Suprapubic skin (tissue), 4 donors: ENCODE measurements around the gene SPDYE6. TPM values are rescaled to one million over a fixed set of nuclear protein-coding genes. Genes with fewer than 3 reads are reported as not detected.

ENCODE experiments used
- DNase-seq, 2 donors: peaks; one replicate each; pipeline ENCODE4 v3.0.0-alpha.2; 2019; ENCODE audit warnings: low spot score in 2 of 2
- H3K27ac ChIP-seq: fragments of 200-600 bp; sonication (generic); one replicate; pipeline ENCODE4 v1.5.1; 2019
- H3K27me3 ChIP-seq: fragments of 200-600 bp; sonication (generic); one replicate; pipeline ENCODE4 v1.5.1; 2019
- H3K36me3 ChIP-seq: fragments of 200-600 bp; sonication (generic); one replicate; pipeline ENCODE4 v1.5.1; 2019
- H3K4me1 ChIP-seq: fragments of 200-600 bp; sonication (generic); one replicate; pipeline ENCODE4 v1.5.1; 2019
- H3K4me3 ChIP-seq: fragments of 200-600 bp; sonication (generic); one replicate; pipeline ENCODE4 v1.5.1; 2019; ENCODE audit warnings: mild to moderate bottlenecking
- H3K9me3 ChIP-seq: fragments of 200-600 bp; sonication (generic); one replicate; pipeline ENCODE4 v1.5.1; 2019
- CTCF ChIP-seq, 2 donors: fragments of 200-600 bp in 1 of 2; fragments of 450-650 bp in 1 of 2; sonication (generic) in 1 of 2; IDR thresholded peaks; one replicate each; pipeline ENCODE4 v1.5.1; 2016 to 2019; ENCODE audit warnings: antibody characterized with exemption in 2 of 2, mild to moderate bottlenecking in 1 of 2, moderate library complexity in 1 of 2
- EP300 ChIP-seq: sonication (generic); formaldehyde crosslinking; IDR thresholded peaks from one replicate; pipeline ENCODE4 v1.6.1; 2017; ENCODE audit warnings: antibody characterized with exemption
- POLR2A ChIP-seq, 2 donors: fragments of 450-650 bp; IDR thresholded peaks; one replicate each; pipeline ENCODE4 v1.6.1; 2017; ENCODE audit warnings: antibody characterized with exemption in 2 of 2, mild to moderate bottlenecking in 2 of 2, moderate library complexity in 2 of 2
- POLR2AphosphoS5 ChIP-seq, 3 donors: sonication (generic); formaldehyde crosslinking; IDR thresholded peaks; one replicate each; pipeline ENCODE4 v1.6.1; 2017; ENCODE audit warnings: antibody characterized with exemption in 3 of 3
- WGBS: methylation state at CpG from one replicate; pipeline ENCODE4 v1.1.5; 2018; 5-methylcytosine and 5-hydroxymethylcytosine counted together
- total RNA-seq, 4 donors: library from RNA; depleted of rRNA; stranded (reverse); fragments of >200 nt; gene quantifications; one replicate each; pipeline ENCODE4 v1.1.0, GENCODE V29; 2016

The SPDYE6 gene
- total RNA-seq, 4 donors from 2014 or later: not detected

DNA sequence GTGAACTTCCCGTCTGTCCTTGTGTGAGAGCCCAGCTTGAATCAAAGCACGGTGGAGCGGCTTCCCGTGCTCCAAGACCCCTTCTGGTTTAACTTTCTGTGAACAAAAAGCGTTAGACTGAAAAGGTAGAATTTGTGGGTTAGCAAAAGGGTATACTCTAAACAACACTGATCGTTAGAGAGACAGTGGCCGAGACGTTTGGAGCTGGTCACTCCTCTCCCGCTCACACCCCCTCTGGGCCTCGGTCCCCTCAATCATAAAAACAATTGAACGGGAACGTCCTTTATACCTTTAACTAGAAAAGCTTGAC is 40.4 kb upstream of the SPDYE6 start:
- no peaks in the 10 kb centered on the region for H3K27me3 ChIP-seq
- peaks cover 15% of the 10 kb centered on the region for H3K4me1 ChIP-seq
- peak overlapping the region; percentile 92 for H3K4me3 ChIP-seq
- no peak for TF ChIP-seq POLR2AphosphoS5 (IDR thresholded peaks at IDR 0.05)
- no peak for TF ChIP-seq EP300
- TF ChIP-seq CTCF (IDR thresholded peaks at IDR 0.05): no peak
- TF ChIP-seq POLR2A (IDR thresholded peaks at IDR 0.05): no peak
- peak overlapping the region; percentile 89 for H3K27ac ChIP-seq
- peaks cover 36% of the 10 kb centered on the region for H3K36me3 ChIP-seq
- DNase-seq: no peak
- no peaks in the 10 kb centered on the region for H3K9me3 ChIP-seq
- WGBS: 0% methylated on average over 12 of the region's 12 CpGs

DNA sequence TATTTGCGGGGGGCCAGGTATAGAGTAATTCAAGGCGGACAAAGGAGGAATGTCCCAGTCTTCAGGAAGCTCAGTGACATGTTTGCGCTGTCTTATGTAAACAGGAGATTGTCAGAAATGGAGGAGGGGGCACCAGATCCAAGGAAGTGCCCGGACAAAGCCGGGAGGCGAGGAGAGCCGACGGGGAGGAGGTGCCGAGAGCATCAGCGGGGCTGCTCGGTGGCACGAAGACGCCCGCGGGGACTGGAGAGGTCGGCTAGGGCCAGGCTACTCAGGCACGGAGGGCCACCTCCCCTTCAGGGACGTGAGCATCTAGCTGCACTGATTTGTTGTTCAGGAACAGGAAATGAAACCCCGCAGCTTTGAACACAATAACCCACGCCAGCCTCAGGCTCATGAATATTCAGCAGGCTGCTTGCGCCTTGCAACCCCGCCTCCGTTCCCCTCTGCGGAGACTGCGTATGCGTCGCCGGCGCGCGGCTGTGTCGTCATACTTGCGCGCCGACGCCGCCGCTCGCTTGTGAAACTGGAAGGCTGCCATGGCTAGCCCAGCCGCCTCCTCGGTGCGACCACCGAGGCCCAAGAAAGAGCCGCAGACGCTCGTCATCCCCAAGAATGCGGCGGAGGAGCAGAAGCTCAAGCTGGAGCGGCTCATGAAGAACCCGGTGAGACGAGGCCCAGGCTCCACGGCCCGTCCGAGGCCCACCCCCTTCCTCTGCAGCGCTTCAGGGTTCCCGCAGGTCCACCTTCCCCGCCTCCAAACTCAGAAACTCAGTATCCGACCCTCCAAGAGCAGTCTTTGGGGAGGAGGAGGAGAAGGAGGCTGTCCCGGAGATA is 39.8 kb upstream of the SPDYE6 start, which contains the start of gene PRKRIP1:
TSS of gene PRKRIP1 (plus strand) at position 491 of the 837 bp plus-strand sequence. CDS start at position 540, 49 bp downstream.
- peak within 1 kb of the TSS; percentile 89 for H3K27ac ChIP-seq
- H3K4me3 ChIP-seq: peak within 1 kb of the TSS; percentile 92
- peaks cover 15% of the 10 kb centered on the region for H3K4me1 ChIP-seq
- no peaks in the 10 kb centered on the region for H3K9me3 ChIP-seq
- H3K27me3 ChIP-seq: no peaks in the 10 kb centered on the region
- peak; percentile 89 to 93 for DNase-seq
- H3K36me3 ChIP-seq: peaks cover 31% of the 10 kb centered on the region
- 3% methylated on average over 27 of the region's 59 CpGs for WGBS
- no peak for TF ChIP-seq EP300
- TF ChIP-seq CTCF (IDR thresholded peaks at IDR 0.05): no peak
- no peak for TF ChIP-seq POLR2AphosphoS5 (IDR thresholded peaks at IDR 0.05)
- TF ChIP-seq POLR2A (IDR thresholded peaks at IDR 0.05): peak in 1 of 2 donors; percentile 12

DNA sequence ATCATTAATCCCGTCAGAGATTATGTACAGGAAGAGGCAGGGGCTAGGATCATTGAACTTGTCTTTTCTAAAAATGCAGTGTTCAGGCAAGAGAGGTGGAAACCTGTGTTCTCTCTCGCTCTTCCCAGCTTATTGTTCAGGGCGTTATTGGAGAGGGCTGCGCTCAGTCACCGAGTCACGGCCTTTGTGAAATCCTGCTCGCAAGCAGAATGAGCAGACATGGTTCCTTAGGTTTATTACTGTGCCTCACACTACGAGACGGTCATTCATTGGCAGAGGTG is 39.3 kb upstream of the SPDYE6 start:
- 8% methylated on average over 9 of the region's 9 CpGs for WGBS

GRCh38 chr7:102393467-102393866 is 37.2 kb upstream of the SPDYE6 start:
- no peak overlapping the region for H3K27ac ChIP-seq
- TF ChIP-seq POLR2AphosphoS5 (IDR thresholded peaks at IDR 0.05): no peak
- TF ChIP-seq POLR2A (IDR thresholded peaks at IDR 0.05): no peak
- no peak for TF ChIP-seq CTCF (IDR thresholded peaks at IDR 0.05)
- no peak for TF ChIP-seq EP300
- DNase-seq: no peak
- WGBS: 78% methylated on average over 9 of the region's 9 CpGs
- H3K36me3 ChIP-seq: peaks cover 13% of the 10 kb centered on the region
- no peak overlapping the region for H3K4me3 ChIP-seq
- no peaks in the 10 kb centered on the region for H3K9me3 ChIP-seq
- peaks cover 15% of the 10 kb centered on the region for H3K4me1 ChIP-seq
- H3K27me3 ChIP-seq: no peaks in the 10 kb centered on the region

More for the DNA sequence above, 39.3 kb upstream of the SPDYE6 start:
- H3K27me3 ChIP-seq: no peaks in the 10 kb centered on the region
- H3K9me3 ChIP-seq: no peaks in the 10 kb centered on the region
- peaks cover 15% of the 10 kb centered on the region for H3K4me1 ChIP-seq
- DNase-seq: no peak
- H3K36me3 ChIP-seq: peaks cover 26% of the 10 kb centered on the region
- H3K4me3 ChIP-seq: peak overlapping the region; percentile 92
- TF ChIP-seq POLR2A (IDR thresholded peaks at IDR 0.05) (no peak), POLR2AphosphoS5 (IDR thresholded peaks at IDR 0.05) (no peak), EP300 (no peak), CTCF (IDR thresholded peaks at IDR 0.05) (no peak)
- peak overlapping the region; percentile 89 for H3K27ac ChIP-seq

DNA sequence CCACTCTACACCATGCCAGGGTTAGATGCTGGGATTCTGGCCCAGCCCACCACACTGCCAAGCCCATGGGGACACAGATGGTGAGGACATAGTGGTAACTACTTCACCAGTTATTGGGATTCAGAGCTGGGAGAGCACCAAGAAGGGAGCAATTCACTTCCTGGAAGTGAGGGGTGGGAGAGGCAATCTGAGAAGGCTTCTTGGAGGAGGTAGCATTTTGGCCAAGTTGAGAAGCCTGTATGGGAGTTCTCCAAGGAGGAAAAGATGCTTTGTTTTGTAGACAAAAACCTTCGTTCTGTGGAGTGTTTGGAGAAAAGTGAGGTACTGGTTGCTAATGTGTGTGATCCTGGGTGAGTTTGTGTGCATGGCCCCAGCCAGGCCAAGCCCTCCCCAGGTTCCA is 36.1 kb upstream of the SPDYE6 start:
- WGBS: 95% methylated on average over 1 of the region's 1 CpG
- H3K27me3 ChIP-seq: no peaks in the 10 kb centered on the region
- peaks cover 12% of the 10 kb centered on the region for H3K4me1 ChIP-seq
- H3K4me3 ChIP-seq: no peak overlapping the region
- H3K27ac ChIP-seq: no peak overlapping the region
- DNase-seq: no peak
- no peak for TF ChIP-seq CTCF (IDR thresholded peaks at IDR 0.05)
- no peaks in the 10 kb centered on the region for H3K9me3 ChIP-seq
- peaks cover 19% of the 10 kb centered on the region for H3K36me3 ChIP-seq
